HFF-Myc (cell line): Measurements from ENCODE around the gene GLS2.

Experiments used
- DNase-seq: peaks from one replicate; pipeline ENCODE4 v3.0.0-alpha.2; 2011; ENCODE audit warnings: low read depth; ENCODE audit errors: extremely low read depth
- H3K4me3 ChIP-seq: replicated peaks from 2 replicates; pipeline ENCODE4 v1.5.1; 2011; ENCODE audit warnings: low read depth, mild to moderate bottlenecking, control low read depth, low read length
- TF ChIP-seq, protein P1 (sequence below): IDR thresholded peaks from 2 replicates; pipeline ENCODE4 v1.5.1; 2012; ENCODE audit warnings: mild to moderate bottlenecking, low read depth, low read length, control low read depth; ENCODE audit errors: missing control alignments

GLS2 gene

DNA sequence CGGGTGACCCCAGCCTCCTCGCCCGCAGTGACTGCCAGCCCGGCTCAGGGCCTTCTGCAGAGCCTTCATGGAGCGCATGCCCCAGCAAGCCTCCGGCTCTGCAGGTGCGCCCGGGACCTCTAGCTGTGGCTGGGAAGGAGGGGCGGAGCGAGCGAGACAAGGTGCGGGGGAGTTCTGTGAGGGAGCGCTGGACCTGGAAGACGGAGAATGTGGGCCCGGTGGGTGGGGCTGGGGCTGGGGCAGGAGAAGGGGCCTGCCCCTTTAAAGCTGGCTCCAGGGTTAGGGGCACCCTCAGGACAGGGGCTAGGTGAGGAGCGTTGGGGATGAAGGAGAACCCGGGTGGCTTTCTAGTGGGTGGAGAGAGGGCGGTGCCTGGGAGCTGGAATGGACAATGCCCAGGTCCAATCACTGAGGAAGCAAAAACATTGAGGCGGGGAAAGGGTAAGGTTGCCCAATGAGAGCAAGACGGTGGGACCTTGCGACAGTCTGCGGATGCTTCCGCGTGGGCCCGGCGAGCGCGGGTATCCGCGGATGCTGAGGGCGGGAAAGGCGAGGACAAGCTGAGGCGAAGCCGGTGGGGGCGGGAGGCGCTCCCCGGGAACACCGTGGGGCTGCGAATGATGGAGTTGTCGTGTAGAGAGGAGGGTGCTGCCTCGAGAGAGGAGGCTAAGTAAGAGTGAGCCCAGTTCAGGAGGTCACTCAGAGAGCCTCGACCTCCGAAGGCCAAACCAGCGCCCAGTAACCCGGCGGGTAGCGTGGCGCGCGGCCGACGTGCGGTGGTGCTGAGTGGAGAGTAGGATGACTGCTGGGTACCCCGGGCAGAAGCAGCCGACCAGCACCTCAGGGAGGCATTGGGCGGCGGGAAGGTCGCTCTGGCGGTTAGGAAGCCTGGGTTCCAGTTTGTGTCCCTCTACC lies at the start of gene GLS2:
Gene GLS2 (minus strand): TSS at position 121 of the 915 bp plus-strand sequence. CDS start 43 bp downstream, at position 78.
- peak; percentile 42 for DNase-seq
- H3K4me3 ChIP-seq: peak within 1 kb of the TSS; percentile 48
- TF ChIP-seq, protein P1, sequence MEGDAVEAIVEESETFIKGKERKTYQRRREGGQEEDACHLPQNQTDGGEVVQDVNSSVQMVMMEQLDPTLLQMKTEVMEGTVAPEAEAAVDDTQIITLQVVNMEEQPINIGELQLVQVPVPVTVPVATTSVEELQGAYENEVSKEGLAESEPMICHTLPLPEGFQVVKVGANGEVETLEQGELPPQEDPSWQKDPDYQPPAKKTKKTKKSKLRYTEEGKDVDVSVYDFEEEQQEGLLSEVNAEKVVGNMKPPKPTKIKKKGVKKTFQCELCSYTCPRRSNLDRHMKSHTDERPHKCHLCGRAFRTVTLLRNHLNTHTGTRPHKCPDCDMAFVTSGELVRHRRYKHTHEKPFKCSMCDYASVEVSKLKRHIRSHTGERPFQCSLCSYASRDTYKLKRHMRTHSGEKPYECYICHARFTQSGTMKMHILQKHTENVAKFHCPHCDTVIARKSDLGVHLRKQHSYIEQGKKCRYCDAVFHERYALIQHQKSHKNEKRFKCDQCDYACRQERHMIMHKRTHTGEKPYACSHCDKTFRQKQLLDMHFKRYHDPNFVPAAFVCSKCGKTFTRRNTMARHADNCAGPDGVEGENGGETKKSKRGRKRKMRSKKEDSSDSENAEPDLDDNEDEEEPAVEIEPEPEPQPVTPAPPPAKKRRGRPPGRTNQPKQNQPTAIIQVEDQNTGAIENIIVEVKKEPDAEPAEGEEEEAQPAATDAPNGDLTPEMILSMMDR: no peak

DNA sequence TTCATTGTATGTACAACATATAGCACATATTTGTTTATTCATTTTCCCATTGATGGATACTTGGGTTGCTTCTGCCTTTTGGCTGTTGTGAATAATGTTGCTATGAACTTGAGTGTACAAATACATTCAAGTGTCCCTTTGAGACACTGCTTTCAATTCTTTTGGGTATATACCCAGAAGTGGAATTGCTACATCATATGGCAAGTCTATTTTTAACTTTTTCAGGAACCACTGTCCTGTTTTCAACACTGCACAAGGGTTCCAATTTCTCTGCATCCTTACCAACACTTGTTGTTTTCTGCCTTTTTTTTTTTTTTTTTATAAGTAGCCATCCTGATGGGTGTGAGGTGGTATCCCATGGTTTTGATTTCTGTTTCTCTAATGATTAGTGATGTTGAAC lies 49.6 kb upstream of the GLS2 start:
- no peak for DNase-seq
- TF ChIP-seq, protein P1: no peak
- H3K4me3 ChIP-seq: no peak overlapping the region

DNA sequence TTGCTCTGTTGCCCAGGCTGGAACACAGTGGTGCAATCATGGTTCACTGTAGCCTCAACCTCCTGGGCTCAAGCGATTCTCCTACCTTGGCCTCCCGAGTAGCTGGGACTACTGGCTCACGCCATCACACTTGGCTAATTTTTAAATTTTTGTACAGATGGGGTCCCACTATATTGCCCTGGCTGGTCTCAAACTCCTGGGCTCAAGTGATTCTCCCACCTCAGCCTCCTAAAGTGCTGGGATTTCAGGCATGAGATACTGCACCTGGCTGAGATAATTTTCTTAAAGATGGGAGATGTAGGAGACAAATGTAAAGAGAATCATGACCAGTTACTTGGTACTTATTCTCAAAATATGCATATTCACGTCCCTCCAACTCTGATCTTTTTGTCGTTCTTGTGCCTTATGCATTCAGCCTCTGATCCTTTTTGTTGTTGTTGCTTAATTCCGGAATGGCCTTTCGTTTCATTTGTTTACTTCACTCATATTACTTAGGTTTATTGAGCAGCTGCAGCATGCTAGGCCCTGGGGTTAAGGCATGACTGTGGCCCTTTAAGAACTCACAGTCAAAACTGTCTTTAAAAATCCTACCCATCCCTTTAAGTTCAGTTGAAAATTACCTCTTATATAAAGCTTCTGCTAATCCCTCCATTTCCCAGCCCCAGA lies 42.6 kb upstream of the GLS2 start:
- no peak overlapping the region for H3K4me3 ChIP-seq
- TF ChIP-seq, protein P1: no peak
- no peak for DNase-seq

DNA sequence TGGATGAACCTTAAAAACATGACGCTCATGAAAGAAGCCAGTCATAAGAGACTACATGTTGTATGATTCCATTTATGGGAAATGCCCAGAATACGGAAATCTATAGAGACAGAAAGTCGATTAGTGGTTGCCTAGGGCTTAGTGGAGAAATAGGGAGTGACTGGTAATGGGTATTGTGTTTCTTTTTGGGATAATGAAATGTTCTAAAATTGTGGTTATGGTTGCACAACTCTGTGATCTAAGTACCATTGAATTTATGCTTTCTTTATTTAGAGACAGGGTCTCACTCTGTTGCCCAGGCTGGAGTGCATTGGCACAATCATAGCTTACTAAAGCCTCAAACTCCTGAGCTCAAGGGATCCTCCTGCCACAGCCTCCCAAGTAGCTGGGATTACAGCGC lies 41.7 kb upstream of the GLS2 start:
- no peak overlapping the region for H3K4me3 ChIP-seq
- no peak for DNase-seq
- TF ChIP-seq, protein P1: no peak

DNA sequence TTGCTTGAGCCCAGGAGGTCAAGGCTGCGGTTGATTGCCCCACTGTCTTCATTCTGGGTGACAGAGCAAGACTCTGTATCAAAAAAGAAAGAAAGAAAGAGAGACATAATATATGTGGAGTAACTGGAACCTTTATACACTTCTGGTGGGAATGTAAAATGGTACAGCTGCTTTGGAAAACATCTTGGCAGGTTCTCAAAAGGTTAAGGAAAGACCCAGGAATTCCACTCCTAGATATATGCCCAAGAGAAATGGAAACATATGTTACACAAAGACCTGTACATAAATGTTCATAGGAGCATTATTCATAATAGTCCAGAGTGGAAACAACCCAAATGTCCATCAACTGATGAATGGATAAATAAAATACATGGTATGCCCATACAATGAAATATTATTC lies 40.9 kb upstream of the GLS2 start:
- no peak overlapping the region for H3K4me3 ChIP-seq
- no peak for DNase-seq
- TF ChIP-seq, protein P1: no peak

DNA sequence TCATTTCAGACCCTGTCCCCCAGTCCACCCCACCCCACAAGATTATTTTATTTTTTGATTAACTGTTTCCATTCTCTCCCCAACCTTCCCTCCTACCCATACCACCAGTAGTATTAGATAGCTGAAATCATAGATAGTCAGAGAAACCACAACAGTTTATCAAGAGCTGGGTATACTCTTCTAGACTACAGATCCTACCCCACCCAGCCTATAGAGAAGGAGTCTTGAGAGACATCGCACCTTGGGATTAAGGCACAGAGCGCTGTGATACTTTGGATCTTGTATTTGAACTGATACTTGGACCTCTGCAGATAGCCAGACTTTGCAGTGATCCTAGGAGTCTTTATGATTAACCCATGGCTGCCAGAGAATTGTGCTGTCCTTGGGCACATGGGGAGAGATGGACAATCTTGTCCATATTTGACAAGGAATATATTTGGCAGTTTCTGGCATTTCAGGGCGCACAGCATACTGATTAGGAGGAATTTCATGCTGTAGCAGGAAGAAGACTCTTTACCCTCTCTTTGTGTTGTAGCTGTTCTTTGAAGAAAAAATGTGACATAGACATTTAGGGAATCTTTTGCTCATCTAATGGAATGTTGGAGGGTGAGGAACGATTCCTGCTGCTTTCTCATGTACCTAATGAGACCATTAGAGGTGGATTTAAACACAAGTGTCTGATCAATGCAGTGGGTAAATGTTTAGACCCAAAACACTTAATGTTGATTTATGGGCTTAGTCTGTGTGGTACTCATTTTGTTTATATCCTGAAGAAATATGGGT lies 34.6 kb upstream of the GLS2 start:
- peak overlapping the region; percentile 67 for H3K4me3 ChIP-seq
- TF ChIP-seq, protein P1: no peak
- DNase-seq: no peak
